Nucleus accumbens (tissue), 56 donors: Measurements from ENCODE around the gene PCDHA7.
"Not testable (repeated sequence)": the region's sequence is repeated elsewhere in the genome, so short reads cannot be mapped to it uniquely, and the experiment has no call there.

Experiments
- DNase-seq, 56 donors: peaks; one replicate each; lab custom pipeline; 2025; lab: John Stamatoyannopoulos, UW

The PCDHA7 gene

GRCh38 chr5:140857177-140857986 lies 23.3 kb downstream of the PCDHA7 start:
- no peak for DNase-seq

GRCh38 chr5:140857987-140858240 lies 23.8 kb downstream of the PCDHA7 start:
- no peak for DNase-seq

GRCh38 chr5:140862441-140863295 lies 28.6 kb downstream of the PCDHA7 start:
- no peak for DNase-seq

DNA sequence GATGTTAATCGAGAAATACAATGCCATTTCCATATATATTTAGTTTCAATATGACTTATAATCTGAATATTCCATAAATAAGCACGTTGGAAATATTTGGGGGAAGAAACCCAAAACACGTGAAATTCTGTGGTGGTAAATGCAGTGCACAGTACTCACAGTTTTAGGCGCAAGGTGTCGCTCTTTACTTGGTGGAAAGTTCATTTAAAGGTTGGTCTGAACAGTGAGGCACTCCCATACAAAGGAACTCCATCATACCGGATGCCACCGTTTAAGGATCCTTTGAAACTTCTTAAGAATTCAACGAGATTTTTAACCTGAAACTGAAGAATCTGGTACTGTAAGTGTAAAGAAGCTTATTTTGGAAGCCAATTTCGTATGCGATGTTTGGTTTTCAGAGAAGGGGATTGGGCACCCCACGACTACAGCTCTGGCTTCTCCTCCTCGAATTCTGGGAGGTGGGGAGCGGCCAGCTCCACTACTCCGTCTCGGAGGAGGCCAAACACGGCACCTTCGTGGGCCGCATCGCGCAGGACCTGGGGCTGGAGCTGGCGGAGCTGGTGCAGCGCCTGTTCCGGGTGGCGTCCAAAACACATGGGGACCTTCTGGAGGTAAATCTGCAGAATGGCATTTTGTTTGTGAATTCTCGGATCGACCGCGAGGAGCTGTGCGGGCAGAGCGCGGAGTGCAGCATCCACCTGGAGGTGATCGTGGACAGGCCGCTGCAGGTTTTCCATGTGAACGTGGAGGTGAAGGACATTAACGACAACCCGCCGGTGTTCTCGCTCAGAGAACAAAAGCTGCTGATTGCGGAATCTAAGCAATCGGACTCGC lies 34.9 kb downstream of the PCDHA7 start, which contains the start of gene PCDHA11:
PCDHA11 (plus strand) TSS at position 237 of the 834 bp plus-strand sequence; CDS start at position 384, 147 bp downstream.
- peak in 2 of 56 donors; percentile 19 to 26 for DNase-seq

- DNase-seq, result no peak
Observed at GRCh38 chr5:140869555-140869886, 35.5 kb downstream of the PCDHA7 start.

DNA sequence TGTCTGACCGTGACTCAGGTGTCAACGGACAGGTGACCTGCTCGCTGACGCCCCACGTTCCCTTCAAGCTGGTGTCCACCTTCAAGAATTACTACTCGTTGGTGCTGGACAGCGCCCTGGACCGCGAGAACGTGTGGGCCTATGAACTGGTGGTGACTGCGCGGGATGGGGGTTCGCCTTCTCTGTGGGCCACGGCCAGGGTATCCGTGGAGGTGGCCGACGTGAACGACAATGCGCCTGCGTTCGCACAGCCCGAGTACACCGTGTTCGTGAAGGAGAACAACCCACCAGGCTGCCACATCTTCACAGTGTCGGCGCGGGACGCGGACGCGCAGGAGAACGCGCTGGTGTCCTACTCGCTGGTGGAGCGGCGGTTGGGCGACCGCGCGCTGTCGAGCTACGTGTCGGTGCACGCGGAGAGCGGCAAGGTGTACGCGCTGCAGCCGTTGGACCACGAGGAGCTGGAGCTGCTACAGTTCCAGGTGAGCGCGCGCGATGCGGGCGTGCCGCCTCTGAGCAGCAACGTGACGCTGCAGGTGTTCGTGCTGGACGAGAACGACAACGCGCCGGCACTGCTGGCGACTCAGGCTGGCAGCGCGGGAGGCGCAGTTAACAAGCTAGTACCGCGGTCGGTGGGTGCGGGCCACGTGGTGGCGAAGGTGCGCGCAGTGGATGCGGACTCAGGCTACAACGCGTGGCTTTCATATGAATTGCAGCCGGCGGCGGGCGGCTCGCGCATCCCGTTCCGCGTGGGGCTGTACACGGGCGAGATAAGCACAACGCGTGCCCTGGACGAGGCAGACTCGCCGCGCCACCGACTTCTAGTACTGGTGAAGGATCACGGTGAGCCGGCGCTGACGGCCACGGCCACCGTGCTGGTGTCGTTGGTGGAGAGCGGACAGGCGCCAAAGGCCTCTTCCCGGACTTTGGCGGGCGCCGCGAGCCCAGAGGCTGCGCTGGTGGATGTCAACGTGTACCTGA lies 36.4 kb downstream of the PCDHA7 start:
- no peak for DNase-seq

- DNase-seq, result no peak
Observed at GRCh38 chr5:140875085-140876065, 41.3 kb downstream of the PCDHA7 start, which contains the start of gene PCDHA12. PCDHA12 (plus strand) TSS chr5:140875308; CDS start chr5:140875473, 165 bp downstream.

DNA sequence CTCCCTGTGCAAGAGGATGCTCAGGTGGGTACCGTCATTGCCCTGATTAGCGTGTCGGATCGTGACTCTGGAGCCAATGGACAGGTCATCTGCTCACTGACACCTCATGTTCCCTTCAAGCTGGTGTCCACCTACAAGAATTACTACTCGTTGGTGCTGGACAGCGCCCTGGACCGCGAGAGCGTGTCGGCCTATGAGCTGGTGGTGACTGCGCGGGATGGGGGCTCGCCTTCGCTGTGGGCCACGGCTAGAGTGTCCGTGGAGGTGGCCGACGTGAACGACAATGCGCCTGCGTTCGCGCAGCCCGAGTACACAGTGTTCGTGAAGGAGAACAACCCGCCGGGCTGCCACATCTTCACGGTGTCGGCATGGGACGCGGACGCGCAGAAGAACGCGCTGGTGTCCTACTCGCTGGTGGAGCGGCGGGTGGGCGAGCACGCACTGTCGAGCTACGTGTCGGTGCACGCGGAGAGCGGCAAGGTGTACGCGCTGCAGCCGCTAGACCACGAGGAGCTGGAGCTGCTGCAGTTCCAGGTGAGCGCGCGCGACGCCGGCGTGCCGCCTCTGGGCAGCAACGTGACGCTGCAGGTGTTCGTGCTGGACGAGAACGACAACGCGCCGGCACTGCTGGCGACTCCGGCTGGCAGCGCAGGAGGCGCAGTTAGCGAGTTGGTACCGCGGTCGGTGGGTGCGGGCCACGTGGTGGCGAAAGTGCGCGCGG lies 42.6 kb downstream of the PCDHA7 start:
- not testable (repeated sequence) for DNase-seq

- no peak for DNase-seq
Observed at GRCh38 chr5:140877262-140877581, 43.2 kb downstream of the PCDHA7 start.

DNA sequence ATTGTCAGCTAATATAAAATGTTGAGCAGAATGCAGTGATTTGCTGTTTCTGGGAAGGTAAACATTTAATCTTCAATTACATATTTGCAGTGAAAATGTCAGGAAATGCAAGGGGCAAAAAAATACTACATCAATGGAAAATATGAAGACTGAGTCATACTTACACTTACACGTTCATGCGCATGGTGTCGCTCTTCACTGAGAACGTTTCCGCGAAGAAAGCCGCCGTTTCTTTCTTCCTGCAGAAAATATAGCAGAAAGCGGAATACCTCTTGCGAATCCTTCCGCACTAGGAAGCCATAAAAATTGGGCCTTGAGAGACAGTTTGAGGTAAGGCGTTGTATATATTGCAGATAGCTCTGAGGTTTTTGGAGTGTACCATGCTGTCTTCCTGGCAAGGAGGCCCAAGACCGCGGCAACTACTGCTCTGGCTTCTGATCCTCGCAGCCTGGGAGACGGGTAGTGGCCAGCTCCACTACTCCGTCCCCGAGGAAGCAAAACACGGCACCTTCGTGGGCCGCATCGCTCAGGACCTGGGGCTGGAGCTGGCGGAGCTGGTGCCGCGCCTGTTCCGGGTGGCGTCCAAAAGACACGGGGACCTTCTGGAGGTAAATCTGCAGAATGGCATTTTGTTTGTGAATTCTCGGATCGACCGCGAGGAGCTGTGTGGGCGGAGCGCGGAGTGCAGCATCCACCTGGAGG lies 48.0 kb downstream of the PCDHA7 start, which contains the start of gene PCDHA13:
PCDHA13 (plus strand) TSS at position 236 of the 702 bp plus-strand sequence; CDS start at position 381, 145 bp downstream.
- peak in 6 of 56 donors; percentile 2 to 16 (median 13) for DNase-seq

DNA sequence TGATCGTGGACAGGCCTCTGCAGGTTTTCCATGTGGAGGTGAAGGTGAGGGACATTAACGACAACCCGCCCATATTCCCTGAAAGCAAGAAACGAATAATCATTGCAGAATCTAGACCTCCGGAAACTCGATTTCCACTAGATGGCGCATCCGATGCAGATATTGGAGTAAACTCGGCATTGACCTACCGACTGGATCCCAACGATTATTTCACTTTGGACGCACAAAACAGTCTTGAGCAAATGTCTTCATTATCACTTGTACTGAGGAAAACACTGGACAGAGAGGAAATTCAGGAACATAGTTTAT lies 48.5 kb downstream of the PCDHA7 start:
- DNase-seq, result peak in 6 of 56 donors; percentile 1 to 34 (median 22)

DNA sequence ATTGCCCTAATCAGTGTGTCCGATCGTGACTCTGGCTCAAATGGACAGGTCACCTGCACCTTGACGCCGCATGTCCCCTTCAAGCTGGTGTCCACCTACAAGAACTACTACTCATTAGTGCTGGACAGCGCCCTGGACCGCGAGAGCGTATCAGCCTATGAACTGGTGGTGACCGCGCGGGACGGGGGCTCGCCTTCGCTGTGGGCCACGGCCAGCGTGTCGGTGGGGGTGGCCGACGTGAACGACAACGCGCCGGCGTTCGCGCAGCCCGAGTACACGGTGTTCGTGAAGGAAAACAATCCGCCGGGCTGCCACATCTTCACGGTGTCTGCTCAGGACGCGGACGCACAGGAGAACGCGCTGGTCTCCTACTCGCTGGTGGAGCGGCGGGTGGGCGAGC lies 49.3 kb downstream of the PCDHA7 start:
- no peak for DNase-seq

GRCh38 chr5:140883927-140884697 lies 50.0 kb downstream of the PCDHA7 start:
- no peak for DNase-seq
